Gastrocnemius medialis (tissue), 4 donors: ENCODE data around the gene SIPA1.

Source experiments
- CTCF ChIP-seq, 5 experiments: fragments of 450-650 bp in 3 of 5; fragments of 200-600 bp in 2 of 5; sonication (generic) in 2 of 5; IDR thresholded peaks in 4 of 5; conservative IDR thresholded peaks in 1 of 5; 1 replicate in 4 of 5; 2 replicates in 1 of 5; pipeline ENCODE4 v1.5.1; 2016 to 2019; ENCODE audit warnings: antibody characterized with exemption in 5 of 5, mild to moderate bottlenecking in 3 of 5, moderate library complexity in 3 of 5
- POLR2A ChIP-seq, 2 donors: fragments of 450-650 bp; IDR thresholded peaks; one replicate each; pipeline ENCODE4 v1.6.1; 2017; ENCODE audit warnings: antibody characterized with exemption in 2 of 2, mild to moderate bottlenecking in 2 of 2, moderate library complexity in 2 of 2

GRCh38 chr11:65604258-65604657 is 33.6 kb upstream of the SIPA1 start:
- TF ChIP-seq CTCF (IDR thresholded peaks at IDR 0.05 in 4 of 5, conservative IDR thresholded peaks at IDR 0.05 in 1 of 5) (no peak), POLR2A (IDR thresholded peaks at IDR 0.05) (no peak)
